GM23248 (cell line): Measurements from ENCODE around the gene AAMP.

Source experiments
- EZH2 ChIP-seq: fragments of 200-600 bp; sonication (generic); IDR thresholded peaks from 2 replicates; pipeline ENCODE4 v1.6.1; 2018; ENCODE audit warnings: antibody characterized with exemption, mild to moderate bottlenecking; ENCODE audit not compliant: insufficient read depth, poor library complexity, severe bottlenecking
- EZH2phosphoT487 ChIP-seq: fragments of 200-600 bp; sonication (generic); IDR thresholded peaks from 2 replicates; pipeline ENCODE4 v1.6.1; 2018; ENCODE audit warnings: antibody characterized with exemption, moderate library complexity, mild to moderate bottlenecking, low read depth; ENCODE audit not compliant: insufficient read depth

DNA sequence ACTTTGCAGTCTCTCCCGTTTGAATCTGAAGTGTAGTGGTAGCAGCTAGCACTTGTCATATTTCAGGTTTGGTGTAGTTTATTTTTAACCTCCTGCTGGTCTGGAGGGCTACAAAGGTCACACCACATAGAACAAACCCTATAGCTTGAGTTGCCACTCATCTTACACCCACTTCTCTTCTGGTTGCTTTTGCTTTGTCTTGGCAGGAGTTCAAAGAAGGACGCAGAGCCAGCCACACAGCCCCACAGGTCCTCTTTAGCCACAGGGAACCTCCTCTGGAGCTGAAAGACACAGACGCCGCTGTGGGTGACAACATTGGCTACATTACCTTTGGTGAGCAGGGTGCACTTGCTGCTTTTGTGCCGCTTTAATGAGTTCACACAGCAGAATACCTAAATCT is 24.7 kb downstream of the AAMP start:
- TF ChIP-seq EZH2phosphoT487 (no peak), EZH2 (no peak)
